NCI-H1436 treated with DMSO at 0.1 percent for 48 hours (cell line): ENCODE results near the gene CAPS.
A peak's percentile ranks its signal among the peaks of the same experiment; 100 is the strongest.
"Not testable (repeated sequence)": the region's sequence is repeated elsewhere in the genome, so short reads cannot be mapped to it uniquely, and the experiment has no call there.

Experiments
- DNase-seq: peaks from one replicate; lab custom pipeline; 2025; lab: John Stamatoyannopoulos, UW

CAPS gene

GRCh38 chr19:5957170-5957569 lies 43.1 kb downstream of the CAPS start:
- no peak for DNase-seq

GRCh38 chr19:5958074-5958850 lies 44.2 kb downstream of the CAPS start:
- no peak for DNase-seq

- no peak for DNase-seq
These were observed 44.7 kb downstream of the CAPS start for GRCh38 chr19:5958851-5959122.

GRCh38 chr19:5959260-5960004 lies 45.4 kb downstream of the CAPS start:
- no peak for DNase-seq

- DNase-seq: no peak
These were observed 46.2 kb downstream of the CAPS start for GRCh38 chr19:5960005-5961001.

GRCh38 chr19:5961641-5961968 lies 47.6 kb downstream of the CAPS start:
- not testable (repeated sequence) for DNase-seq

DNA sequence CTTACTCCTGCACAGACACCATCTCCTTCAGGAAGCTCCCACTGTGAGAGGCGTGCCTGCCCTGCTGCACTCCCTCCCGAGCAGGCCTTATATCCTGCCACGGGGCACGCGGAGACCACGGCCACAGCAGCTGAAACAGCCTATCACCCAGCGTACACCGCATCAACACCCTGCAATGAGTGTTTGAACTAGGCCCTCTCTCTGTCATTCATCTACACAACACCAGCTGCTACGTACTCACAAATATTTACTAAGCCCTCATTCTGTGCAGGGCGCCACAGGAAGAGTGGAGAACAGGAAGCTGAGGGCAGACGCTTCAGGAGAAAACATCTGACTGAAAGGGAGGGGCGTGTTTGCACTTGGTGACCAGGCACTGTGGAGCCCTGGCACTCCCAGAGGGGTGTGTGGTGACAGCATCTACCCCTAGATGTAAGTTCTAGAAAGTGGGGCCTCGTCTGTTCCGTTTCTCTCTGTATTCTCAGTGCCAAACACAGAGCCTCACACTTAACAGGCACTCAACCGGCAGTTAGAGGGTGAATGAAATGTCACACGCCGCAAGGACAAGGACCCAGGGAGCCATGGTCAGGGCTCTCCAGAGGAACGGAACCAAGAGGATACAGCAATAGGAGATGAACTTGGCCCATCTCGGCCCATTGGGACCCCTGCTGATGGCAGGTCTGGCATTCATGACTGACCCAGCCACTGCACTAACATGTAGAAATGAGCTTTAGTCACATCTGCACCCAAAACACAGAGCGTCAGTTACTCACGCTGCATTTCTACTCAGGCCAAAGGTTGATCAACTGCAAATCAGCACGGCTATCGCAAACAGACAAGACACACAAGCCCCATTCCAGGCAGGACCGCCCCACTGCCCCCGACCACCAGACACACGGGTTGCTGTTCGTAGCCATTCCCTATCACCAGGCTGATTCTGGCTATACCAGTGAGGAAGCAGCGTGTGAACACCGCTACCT lies 48.2 kb downstream of the CAPS start:
- peak; percentile 69 for DNase-seq

DNA sequence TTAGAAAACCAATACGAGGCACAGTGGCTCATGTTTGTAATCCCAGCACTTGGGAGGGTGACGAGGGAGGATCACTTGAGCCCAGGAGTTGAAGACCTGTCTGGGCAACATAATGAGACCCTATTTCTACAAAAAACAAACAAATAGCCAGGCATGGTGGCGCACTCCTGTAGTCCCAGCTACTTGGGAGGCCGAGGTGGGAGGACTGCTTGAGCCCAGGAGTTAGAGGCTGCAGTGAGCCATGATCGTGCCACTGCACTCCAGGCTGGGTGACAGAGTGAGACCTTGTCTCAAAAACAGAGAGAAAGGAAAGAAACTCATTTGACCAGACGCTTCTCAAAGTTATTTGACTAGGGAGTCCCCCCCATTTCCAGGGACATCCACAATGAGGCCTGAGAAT lies 49.2 kb downstream of the CAPS start:
- not testable (repeated sequence) for DNase-seq

DNA sequence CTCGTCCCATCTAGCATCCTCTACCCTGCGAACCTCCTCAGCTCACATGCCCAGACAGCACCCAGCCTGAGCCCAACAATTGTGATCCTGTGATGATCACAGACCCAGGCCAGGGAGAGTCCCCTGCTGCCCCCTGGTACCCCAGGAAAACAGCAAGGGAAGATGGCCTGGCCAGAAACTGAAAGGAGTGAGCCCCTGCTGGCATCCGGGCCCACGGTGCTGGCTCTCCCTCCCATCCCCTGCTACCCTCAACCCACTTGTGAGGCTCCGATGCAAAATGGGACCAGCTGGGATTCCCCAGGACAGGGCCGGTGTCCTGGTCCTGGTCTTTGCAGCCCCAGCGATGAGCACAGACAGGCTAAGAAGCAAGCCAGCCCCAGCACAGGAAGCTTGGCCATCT lies 49.8 kb downstream of the CAPS start:
- no peak for DNase-seq

GRCh38 chr19:5964816-5965565 lies 50.9 kb downstream of the CAPS start:
- DNase-seq: no peak
